D341Med (cell line): ENCODE data around the gene C1orf94.
"Not testable (repeated sequence)": the region's sequence is repeated elsewhere in the genome, so short reads cannot be mapped to it uniquely, and the experiment has no call there.

Experiments
- DNase-seq: peaks from one replicate; pipeline ENCODE4 v3.0.0; 2012; ENCODE audit warnings: low spot score

The C1orf94 gene

DNA sequence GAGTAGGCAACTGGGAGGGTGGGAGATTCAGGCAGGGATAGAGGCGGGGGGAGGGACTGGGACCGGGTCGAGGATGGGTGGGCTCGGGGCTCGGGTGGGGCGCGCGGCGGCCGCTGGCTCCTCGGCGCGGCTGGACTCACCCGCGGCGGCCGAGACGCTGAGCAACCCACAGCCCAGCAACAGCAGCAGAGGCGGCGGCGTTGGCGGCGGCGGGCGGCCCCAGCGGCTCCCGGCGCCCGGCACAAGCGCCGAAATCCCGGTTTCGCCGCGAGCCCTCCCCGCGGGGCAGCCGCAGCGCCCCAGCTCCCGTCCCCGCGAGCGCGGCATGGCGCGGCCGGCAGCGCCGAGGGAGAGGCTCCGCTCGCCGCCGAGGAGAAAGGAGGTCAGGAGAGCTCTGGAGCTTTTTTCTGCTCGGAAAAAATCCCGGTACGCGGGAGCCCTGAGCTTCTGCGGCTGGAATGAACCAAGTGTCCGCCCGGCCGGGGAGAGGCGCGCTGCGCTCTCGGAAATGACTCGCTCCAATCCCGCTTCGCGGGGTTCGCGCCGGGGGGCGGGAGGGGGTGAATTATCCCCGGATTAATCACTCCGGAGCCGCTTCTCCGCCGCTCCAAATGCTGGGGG lies 11.8 kb upstream of the C1orf94 start, which contains the start of gene CSMD2:
Gene CSMD2, minus strand, starts transcription at position 460 of the 621 bp plus-strand sequence. Its CDS starts 133 bp downstream, at position 327.
- peak; percentile 52 for DNase-seq

DNA sequence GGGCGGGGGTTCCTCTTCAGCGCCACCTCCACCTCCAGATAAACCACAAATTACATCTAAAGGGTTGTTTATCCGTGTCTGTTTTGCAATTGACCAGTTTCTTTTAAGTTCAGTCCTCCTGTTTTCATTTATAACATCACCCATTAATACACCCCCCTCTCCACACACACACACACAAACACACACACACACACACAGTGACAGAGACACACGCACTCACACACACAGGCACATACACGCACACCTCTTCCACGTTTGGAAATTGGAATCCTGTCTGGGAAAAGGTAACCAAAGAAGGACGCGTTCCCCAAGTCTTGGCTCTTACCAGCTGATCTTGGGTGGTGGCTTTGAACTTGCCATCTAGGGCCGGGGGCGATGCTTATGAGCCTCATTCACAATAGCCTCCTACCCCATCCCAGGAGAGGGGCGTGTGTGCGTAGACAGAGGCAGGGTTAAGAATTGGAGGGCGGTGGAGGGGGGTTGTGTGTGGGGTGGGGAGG lies 11.2 kb upstream of the C1orf94 start:
- DNase-seq, result no peak

DNA sequence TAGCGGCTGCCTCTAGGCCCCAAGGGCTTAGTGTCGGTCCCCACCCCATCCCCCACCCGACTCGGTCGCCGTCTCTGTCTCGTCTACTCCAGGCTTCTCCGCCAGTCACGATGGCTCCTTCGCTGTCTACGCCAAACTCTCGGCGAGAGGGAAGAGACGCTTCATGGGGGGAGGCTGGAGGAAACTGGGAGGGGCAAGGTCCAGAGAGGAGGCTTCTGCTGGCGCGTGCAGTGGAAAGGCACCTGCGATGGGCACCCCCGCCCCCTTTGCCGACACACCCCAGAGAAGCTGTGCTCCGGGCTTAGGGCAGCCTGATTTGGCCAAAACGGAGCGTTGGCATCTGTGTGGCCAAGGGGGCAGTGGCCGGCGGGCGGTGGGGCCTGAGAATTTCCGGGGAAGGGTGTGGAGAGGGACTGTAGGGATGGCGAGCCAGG lies 10.5 kb upstream of the C1orf94 start:
- DNase-seq, result no peak

GRCh38 chr1:34166625-34167361 lies 9.9 kb upstream of the C1orf94 start:
- DNase-seq, result no peak

DNA sequence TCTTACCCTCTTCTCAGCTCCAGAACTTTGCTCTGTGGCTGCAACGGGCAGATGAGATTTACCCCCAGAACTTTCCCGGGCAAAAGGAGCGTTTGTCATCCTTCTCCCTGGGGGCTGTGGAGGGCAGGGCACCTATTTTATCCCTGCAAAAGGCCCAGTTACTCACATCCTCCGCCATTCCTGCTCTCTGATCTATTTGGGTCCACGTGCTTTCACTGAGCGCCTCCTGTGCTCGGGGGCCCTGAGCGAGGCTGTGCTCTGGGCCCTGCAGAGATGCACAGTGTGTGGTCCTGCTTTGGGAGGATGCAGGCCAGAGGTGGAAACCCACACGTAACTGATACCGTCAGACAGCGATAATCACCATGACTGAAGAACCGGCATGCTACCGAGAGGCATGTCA lies 9.3 kb upstream of the C1orf94 start:
- no peak for DNase-seq

GRCh38 chr1:34175744-34176143 lies 963 bp upstream of the C1orf94 start:
- DNase-seq, result no peak

DNA sequence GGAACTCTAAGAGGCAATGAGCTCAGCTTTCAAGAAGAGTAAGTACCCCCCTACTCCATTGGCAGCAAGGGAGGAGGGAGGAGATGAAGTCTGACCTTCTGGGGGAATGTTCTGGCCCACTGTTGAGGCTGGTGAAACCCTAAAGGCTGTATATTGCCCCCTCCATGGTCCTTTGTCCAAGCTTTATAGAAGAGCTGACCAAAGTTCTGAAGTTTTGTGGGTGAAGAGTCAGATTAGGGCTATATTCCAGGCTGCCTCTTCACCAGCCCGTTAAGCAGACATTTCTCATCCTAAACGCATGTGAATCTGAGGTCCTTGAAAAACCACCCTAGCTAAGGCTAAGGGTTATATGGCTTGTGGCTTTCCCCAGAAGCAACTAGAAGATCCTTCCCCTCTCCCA lies 1.4 kb downstream of the C1orf94 start:
- no peak for DNase-seq

GRCh38 chr1:34183381-34183780 lies 6.7 kb downstream of the C1orf94 start:
- DNase-seq, result not testable (repeated sequence)

DNA sequence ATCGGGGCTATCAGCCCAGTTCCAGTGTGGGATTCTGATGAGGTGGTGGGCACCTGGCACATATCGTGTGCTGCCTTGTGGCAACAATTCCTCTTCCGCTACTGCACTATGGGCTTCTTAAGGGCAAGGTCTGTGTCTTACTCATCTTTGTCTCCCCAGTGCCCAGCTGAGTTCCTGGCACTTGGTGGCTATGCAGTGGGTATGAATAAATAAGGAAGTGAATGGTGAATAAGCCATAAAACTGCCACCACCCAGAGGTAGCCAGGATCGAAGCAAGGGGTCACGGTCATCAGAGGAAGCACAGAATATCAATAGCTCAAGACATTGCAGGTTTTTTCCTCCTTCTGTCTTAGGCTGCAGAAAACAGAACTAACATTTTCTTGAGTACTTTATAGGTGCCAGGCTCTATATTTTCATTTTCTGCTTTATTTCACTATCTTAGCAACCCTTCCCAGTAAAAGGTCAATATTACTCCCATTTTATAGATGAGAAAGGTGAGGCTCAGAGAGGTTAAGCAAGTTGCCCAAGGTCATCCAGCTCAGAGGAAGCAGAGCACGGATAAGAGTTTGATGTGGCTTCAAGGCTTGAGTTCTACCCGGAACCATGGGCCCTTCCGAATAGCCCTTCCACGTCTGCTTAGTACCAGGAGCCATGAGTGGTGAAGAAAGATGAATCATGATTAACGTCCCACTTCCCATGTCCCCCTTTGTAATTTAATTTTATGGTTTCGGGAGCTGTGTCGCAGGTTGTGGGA lies 10.2 kb downstream of the C1orf94 start:
- no peak for DNase-seq

- no peak for DNase-seq
Measured at GRCh38 chr1:34188418-34188817, 11.7 kb downstream of the C1orf94 start.

- no peak for DNase-seq
Measured at GRCh38 chr1:34188985-34189384, 12.3 kb downstream of the C1orf94 start.

- no peak for DNase-seq
Measured at GRCh38 chr1:34190692-34191091, 14.0 kb downstream of the C1orf94 start.

- no peak for DNase-seq
Measured at GRCh38 chr1:34192621-34193020, 15.9 kb downstream of the C1orf94 start.

- DNase-seq, result no peak
Measured at GRCh38 chr1:34199927-34200326, 23.2 kb downstream of the C1orf94 start.

GRCh38 chr1:34212673-34213072 lies 36.0 kb downstream of the C1orf94 start:
- DNase-seq, result no peak

GRCh38 chr1:34213956-34214355 lies 37.2 kb downstream of the C1orf94 start:
- DNase-seq, result no peak

GRCh38 chr1:34231441-34231840 lies 54.7 kb downstream of the C1orf94 start:
- no peak for DNase-seq

GRCh38 chr1:34235594-34235993 lies 58.9 kb downstream of the C1orf94 start:
- DNase-seq, result no peak

DNA sequence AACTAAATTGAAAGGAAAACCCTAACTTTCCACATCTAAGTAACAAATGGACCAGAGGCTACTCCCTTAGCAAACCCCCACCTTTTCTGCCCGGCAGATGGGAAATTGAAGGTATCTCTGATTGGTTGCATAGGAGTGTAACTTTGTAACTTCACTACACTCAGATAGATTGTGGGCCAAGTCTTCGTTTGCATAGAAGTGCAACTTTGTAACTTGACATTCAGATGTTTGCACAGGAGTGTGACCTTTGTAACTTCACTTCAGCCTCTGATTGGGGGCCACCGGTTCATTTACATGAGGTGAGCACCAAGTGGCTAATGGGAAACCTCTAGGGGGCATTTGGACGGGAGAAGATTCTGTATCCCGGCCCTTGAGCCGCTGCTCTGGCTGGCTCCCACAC lies 59.4 kb downstream of the C1orf94 start:
- no peak for DNase-seq

GRCh38 chr1:34237151-34237815 lies 60.6 kb downstream of the C1orf94 start:
- no peak for DNase-seq

DNA sequence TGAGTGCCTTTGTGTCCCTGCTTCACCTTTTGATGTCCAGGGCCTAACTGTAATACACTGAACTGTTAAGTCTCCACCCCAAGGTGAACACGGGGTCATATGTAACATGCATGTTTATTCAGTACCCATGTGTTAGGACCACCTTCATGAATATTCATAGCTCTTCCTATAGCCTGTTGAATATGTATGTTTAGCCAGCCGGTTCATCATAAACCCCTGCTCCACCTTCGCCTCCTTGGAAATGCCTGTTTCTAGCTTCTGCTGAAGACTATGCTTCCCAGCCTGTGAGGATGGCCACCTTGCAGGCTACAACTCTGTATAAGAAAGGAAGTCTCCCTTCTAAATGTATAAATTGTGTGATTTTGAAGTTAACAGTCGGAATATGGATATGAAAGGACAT lies 69.3 kb downstream of the C1orf94 start:
- no peak for DNase-seq

- no peak for DNase-seq
Measured at GRCh38 chr1:34250342-34250741, 73.6 kb downstream of the C1orf94 start.
